NCI-H524 treated with DMSO at 0.1 percent for 48 hours (cell line): ENCODE results near the gene C1QTNF8.

Experiments
- DNase-seq: peaks from one replicate; lab custom pipeline; 2025; lab: John Stamatoyannopoulos, UW

Gene C1QTNF8

DNA sequence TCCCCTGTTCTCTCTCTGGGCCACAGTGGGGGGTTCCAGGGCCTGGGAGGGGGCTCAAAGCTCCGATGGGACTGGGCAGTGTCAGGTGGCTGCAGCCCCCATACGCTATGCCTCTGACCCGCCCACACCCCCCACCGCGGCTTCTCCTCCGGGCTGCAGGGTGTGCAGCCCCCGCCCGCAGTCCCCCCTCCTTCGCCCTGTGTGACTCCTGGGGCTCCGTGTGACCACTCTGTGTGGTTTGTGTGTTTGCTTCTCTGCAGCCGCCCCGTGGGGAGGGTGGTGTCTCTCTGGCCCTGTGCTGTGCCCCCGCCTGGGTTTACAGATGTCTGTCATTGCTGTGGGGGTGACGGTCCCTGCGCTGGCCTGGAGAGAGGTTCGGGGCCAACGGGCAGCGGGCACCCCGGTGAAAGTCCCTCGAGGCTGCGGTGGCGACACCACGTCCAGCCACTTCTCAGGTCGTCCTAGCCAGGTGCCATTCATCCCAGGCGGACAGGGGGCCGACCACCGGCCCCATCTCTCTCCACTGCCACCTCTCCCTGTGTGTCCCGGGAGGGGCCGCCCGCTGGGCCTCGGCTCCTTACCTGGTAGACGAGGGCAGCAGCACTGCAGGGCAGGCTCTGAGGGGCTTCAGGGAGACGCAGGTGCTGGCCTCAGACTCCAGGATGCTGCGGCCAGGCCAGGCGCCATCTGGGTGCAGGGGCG lies 18.0 kb downstream of the C1QTNF8 start:
- no peak for DNase-seq

DNA sequence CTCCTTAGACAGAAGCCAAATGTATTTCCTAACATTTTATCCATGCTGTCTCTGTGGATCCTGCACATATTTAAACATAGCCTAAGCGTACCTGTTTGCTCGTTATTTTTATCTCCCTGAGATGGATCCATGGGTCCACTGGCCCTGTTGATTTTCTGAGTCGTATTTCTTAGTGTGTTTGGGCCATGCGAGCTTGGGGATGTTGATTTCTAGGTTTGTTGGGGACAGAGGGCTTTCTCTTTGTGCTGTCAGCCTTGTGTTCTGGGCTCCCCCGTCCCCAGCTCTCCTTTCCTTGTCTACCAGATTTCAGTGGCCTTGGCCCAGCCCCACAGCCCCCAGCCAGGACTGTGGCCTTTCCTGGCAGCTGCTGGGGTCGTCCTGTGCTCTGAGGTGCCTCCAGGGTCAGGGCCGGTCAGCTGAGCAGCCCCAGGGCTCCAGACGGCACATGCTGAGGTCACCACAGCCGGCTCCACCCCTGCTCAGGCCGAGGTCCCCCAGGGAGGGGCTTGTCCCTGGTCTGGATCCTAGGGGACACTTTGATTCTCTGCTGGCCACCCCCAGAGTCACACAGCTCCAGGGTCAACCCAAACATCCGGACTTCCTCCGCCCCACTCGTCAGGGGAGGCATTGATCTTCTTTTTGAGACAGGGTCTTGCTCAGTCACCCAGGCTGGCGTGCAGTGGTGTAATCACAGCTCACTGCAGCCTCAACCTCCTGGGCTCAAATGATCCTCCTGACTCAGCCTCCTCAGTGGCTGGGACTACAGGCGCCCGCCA lies 19.1 kb downstream of the C1QTNF8 start:
- DNase-seq = no peak

DNA sequence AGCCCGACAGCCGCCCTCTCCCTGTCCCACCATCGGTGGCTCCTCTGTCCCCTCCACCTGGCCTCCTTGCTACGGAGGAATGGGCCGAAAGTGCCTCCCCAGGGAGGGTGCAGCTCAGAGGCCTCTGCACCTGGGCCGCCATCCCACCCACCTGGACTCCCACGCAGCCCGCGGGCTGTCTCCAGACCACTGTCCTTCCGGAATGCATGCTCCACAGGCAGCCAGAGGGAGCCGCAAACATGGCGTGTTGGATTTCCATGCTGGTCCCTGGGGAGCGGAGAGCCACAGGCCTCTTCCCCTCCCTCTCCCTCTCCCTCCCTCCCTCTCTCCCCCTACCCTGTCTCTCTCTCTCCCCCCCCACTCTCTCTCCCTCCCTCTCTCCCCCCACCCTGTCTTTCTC lies 20.5 kb downstream of the C1QTNF8 start:
- DNase-seq = no peak

DNA sequence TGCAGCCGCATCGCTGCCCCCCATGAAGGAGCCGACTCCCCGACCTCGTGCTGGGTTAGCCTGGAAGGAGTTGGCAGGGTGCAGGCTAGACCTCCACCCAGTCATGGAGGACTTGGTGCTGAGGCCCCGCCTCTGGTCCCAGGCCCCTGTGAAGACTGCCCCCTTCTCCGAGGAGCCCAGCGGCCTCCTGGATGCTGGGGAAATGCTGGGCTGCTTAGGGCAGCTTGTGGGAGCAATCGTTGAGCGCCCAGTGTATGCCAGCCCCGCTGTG lies 21.7 kb downstream of the C1QTNF8 start:
- no peak for DNase-seq

DNA sequence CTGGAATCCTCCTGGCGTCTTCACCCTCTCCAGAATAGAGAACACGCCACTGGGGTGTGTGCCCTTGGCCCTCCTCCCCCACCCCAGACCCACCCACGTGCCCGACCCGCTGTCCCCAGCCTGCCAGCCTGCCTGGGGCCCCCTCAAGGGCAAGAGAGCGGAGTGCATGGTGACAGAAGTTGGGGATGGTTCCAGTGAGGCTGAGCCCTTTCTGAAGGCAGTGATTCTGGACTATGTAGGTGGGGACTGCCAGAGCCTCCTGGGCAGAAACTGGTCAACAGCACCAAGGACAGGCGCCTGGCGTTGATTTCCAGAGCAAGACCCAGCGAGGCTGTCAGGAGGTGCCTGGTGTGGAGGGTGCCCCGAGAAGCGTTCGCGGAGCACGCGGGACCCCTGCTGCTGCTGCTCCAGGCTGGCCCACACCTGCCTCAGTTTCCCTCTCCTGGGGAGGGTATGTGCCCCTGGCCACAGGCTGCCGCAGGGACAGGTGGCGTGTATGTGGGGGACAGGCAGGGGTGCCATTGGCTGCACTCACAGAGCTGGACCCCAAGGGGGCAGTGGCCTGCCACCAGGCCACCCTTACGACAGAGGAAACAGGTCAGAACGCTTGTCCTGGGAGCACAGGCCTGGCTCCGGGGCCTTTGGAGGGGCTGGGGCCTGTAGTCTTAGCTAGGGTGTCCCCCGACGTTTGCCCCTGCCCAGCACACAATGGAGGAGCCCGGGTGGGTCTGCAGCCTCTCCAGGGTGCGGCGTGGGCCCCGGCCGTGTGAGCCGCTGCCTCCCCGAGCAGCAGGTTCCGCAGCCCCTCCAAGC lies 22.3 kb downstream of the C1QTNF8 start:
- no peak for DNase-seq

DNA sequence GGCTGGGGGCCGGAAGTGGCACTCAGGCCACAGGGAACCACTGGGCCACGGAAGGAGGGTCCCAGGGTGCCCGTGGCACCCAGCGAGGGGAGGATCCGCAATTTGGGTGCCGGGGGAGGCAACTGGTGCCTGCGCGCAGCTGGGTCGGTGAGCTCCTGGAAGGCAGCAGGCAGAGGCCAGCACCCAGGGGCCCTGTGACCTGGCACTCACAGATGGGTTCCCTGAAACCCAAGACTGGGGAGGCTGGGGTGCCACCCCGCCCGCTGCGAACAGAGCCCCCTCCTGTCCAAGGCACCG lies 22.8 kb downstream of the C1QTNF8 start:
- no peak for DNase-seq

DNA sequence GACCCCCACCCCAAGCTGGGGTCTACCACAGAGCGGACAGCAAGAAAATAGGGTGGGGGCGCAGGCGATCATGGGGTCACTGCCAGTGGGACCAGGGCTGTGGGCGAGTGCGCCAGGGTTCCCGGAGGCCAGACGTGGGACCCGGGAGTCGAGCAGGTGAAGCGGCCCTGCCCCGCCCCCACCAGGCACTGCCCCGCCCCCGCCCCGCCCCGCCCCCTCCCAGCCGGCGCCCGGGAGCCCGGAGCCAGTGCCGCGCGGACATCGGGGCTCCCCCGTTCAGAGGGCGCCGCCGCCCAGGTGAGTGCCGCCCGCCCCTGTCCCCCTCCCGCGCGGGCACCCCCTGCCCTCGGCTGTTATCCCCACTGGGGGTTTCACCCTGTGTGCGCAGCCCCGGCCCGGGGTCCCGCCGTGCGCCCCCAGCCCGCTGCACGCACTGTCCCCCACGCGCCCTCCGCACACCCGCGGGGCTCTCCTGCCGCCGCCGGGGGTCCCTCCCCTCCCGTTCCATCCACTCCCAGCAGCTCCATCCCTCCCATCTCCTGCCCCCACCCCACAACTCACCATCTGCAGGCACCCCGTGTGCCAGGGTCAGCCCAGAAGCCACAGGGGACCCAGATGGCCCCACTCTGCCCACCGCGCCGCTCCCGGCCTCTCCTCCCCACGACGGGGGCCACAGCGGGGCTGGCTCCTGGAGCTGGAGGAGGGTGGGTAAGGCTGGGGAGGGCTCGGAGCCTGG lies 23.4 kb downstream of the C1QTNF8 start, which contains the start of gene SSTR5:
Gene SSTR5 (plus strand): TSS at position 222 of the 736 bp plus-strand sequence. CDS start 6,122 bp downstream, outside the sequence.
- DNase-seq = no peak

DNA sequence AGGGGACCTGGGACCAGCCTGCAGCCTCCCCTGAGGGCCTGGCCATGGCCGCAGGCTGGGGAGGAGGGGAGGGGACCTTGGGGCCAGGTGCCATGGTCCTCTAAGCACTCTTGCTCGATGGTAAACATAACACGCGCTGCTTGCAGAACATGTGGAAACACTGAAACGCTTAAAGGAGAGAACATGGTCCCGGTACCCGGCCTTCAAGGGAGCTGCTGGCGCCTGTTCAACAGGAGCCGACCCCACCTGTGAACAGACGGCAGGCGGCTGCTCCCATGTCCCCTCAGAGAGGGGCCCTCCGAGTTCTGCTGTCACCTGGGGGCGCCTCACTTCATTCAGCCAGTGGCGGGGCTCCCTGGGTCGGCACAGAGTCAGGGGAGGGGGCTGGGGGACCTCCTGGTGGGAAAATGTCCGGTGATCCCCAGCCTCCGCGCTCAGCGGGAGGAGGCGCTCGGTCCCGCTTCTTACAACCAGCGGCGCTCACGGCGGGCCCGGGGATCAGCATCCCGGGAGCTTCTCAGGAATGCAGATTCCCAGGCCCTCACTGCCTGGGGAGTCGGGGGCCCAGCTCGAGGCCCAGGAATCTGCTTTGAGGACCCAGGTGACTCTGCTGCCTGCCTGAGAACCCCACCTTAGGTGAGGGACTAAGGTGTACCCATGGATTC lies 24.4 kb downstream of the C1QTNF8 start:
- DNase-seq = no peak

DNA sequence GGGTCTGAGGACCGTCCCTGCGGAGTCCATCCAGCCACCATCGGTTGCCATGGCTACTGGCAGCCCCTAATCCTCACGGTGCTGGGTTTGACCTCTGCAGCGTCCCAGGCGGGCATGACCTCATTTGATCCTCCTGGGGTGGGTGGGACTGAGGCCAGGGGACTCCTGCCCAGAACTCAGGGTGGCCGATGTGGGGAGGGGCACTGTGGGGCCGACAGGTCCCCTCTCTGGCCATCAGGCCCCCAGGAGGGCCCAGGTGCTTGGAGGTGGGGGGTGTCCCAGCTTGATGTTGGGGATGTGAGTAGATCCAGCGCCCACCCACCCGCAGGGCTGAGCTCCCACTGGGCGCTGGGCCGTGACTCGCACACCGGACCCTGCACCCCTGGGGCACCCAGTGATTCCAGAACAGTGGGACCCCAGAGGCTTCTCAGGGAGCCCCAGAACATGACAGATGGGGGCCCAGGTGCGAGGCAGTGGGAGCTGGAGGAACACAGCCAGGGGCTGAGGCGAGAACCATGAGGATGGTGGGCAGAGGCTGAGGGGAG lies 25.1 kb downstream of the C1QTNF8 start:
- DNase-seq = no peak

DNA sequence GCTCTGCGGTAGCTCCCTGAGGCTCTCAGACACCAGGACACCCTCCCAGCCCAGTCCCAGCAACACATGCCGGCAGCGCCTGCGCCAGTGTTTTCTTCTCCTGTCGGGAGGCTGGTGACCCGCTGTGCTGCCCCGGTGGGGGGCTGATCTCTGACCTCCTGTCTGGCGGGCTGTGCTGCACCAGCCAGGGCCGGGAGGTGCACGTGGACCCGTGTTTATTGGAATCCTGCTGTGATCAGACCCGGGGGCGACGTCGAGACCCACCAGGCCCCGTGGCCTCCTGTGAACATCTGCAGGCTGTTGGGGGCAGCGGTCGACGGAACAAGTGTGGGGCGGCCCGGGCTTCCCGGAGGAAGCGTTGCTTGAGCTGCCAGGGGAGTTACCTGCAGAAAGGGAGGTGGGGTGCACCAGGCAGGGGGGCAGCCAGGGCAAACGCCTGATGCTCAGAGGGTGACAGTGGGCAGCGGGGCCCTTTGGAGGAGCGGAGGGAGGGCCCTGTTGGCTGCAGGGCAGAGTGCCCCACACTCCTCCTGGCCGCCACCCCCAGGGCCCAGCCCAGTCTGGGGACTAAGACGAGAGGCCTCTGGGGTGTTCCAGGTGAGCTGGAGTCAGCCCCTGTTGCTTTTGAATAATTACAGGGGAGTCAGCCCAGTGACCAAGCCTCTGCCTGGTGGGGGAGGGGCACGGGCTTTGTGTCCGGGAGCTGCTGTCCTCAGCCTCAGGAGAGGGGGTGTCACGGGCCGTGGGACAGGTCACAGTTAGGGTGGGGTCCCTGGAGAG lies 25.8 kb downstream of the C1QTNF8 start:
- no peak for DNase-seq

DNA sequence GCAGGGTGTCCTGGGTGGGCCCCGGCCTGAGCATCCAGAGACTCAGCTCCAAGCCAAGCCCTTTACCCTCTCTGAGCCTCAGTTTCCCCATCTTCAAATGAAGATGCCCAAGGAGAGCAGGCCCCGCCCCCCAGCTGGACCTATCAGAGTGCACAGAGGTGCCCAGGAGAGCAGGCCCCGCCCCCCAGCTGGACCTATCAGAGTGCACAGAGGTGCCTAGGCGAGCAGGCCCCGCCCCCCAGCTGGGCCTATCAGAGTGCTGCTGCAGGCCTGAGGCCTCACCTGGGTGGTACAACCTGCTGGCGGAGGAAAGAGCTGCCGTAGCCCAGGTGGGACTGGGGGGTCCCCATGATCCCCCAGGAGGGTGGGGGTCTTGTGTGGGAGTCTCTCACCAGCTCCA lies 26.9 kb downstream of the C1QTNF8 start:
- DNase-seq = no peak

DNA sequence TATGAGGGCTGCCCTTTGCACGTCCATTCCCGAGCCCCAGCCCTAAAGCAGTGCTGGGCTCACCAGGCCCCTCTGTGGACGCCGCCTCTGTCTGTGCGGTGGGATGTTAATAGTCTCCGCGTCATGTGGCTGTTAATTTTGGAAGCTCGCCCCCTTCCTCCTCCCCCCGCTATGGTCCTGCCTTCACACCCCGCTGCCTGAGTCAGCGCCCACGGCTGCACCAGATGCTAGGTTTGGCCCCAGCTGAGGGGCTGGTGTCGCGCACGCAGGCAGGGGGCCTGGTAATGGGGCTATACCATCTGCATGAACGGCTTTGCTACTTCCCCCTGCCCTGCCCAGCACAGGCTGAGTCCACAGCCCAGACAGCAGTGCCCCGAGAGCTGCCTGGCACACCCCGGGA lies 27.6 kb downstream of the C1QTNF8 start:
- DNase-seq = no peak

DNA sequence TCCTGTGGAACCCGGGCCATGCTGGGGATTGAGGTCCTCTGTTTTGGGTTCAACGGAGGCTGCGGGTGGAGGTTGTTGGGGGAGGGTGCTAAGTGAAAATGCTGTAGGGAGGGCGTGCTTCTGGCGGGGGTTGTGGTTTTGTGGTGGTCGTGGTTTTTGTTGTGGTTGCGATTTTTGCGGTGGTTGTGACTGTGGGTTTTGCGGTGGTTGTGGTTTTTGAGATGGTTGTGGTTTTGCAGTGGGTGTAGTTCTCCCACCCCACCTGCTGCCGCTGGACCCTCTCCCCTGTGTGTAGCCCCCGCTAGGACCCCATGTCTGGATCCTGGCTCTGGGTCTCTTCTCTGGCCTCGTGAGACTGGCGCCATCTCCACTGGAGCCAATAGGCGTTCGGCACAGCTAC lies 28.4 kb downstream of the C1QTNF8 start:
- no peak for DNase-seq

DNA sequence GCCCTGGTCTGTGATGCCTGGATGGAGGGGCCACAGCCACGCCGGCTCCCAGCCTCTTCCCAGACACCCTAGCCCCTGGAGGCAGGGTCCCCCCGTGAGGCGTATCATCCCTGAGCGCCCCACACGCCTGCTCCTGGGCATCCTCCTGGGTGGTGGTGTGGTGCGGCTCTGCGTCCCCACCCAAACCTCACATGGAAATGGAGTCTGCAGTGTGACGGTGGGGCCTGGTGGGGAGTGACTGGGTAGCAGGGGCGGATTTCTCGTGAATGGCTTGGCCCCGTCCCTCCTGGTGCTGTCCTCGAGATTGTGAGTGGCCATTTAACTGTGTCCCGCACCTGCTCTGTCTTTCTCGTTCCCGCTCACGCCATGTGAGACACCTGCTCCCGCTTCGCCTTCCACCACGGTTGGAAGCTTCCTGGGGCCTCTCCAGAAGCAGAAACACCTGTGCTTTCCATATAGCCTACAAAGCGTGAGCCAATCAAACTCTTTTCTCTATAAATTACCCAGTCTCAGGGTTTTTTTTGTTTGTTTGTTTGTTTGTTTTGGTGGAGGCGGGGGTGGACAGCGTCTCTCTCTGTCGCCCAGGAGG lies 29.4 kb downstream of the C1QTNF8 start:
- no peak for DNase-seq

DNA sequence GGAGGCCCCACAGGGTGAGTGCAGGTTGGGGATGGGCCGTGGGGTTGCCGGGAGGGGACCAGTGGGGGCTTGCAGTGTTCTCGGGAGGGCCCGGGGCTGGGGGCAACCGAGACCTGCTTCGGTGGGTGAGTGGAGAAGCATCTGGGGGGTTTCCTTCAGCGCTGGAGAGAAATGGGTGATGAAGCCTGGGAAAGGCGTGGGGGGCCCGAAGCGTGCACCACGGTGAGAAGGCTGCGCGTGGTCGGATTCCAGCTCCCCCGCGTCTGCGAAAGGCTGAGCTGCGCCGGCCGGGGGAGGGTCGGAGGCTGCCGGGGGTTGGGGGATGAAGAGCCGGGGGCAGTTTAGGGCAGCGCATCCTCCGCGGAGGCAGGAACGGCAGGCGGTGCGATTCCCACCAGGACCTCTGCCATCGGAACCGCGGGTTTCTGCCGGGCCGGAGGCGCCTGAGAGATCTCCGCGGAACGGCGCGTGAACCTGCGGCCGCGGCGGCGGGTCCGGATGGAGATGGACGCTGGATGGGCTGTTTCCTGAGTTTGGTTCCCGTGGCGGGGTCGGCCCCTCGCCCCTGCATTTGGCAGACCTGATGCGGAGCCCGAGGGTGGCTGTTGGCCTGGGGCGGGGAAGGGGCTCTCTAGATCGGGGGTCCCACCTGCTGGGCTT lies 30.4 kb downstream of the C1QTNF8 start:
- DNase-seq = no peak

DNA sequence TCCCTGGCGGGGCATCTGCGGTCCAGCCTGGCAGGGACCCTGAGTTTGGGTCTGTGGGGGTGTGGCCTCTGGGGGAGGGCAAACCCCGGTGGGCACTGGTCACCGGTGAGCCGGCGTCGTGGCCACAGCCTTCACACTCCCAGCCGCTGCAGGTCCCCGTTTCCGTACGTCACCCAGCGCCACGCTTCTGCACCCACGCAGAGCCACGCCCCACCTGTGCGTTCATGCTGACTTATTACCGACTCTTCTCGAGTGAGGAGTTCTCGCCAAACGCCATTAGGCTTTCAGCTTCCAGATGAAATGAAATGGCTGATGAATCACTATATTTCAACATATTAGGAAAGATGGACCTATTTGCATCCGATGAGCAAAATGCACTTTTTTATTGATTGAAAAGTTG lies 32.3 kb downstream of the C1QTNF8 start:
- no peak for DNase-seq

DNA sequence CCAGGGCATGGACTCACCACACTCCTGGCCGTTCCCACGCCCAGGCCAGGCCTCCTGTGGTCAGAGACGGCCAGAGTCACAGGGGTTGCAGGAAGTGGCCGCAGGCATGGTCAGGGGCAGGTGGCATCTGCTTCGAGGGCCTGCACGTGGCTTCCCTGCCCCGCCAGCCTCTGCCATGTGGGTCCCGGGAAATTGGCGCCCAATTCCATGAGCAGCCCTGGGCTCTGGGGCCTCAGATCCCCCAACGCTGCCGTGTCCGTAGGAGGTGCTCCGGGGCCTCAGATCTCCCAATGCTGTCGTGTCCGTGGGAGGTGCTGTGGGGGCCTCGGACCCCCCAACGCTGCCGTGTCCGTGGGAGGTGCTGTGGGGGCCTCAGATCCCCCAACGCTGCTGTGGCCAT lies 33.1 kb downstream of the C1QTNF8 start:
- DNase-seq = no peak

DNA sequence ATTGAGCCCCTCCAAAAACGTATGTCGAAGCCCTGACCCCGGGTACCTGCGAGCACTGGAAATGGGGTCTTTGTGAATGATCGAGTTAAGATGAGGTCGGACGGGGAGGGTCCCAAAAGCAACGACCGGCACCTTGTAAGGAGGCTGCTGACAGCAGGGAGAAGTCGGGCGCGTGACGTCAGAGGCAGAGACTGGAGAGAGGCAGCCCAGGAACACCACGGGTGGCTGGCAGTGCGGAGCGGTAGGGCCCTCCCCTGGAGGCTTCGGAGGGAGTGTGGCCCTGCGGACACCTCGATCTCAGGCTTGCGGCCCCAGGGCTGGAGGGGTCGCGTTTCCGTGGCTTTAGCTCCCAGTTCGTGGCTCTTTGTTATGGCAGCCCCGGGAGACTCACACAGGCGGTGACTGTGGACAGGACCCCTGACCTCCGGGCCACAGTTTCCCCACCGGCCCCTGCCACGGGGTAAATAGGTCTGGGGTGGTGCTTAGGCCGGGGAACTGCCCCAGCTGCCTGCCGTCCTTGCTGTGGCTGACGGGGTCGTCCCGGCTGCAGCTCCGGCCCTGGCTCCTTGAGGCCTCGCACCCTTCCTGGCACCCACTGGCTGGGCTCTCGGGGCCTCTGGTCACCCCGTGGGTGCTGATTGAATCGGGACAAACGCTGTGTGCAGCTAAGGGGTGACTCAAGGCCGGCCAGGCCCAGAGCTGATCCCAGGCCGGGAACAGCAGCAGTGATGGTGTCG lies 34.1 kb downstream of the C1QTNF8 start:
- no peak for DNase-seq
